ENCODE data around the gene MMEL1.

Gene MMEL1

DNA sequence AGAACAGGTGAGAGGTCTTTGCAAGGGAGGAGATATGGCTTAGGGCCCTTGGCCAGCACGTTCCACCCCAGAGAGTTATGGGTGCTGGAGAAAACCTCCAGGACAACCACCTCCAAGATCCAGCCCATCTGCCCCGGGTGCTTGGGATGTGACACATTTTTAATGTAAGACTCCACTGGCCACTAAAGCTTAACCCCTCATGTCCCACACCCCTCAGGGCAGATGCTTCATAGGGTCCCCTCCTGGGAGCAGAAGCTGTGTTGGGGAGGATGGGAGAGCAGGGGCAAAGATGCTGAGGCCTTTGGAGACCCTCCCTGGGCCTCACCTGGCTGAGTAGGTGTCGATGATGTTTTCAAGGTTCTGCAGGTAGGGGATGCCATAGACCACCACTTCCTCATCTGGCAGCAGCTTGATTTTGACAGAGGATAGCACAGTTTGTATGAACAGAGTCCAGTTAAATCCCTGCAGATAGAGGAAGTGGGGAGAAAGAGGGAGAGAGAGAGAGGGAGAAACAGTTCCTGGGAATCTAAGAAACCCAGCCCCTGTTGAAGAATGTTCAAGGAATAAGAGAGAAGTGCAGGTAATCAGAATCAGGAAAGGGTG lies 34.4 kb downstream of the MMEL1 start:
- no peak overlapping the region for H3K4me3 ChIP-seq (replicated peaks; ENCODE audit: insufficient read depth, low read length)
- H3K27me3 ChIP-seq (ENCODE audit: insufficient read depth, poor library complexity, severe bottlenecking) = no peaks in the 10 kb centered on the region
- no peak overlapping the region for H3K27ac ChIP-seq (replicated peaks)
- DNase-seq (ENCODE audit: low read depth in 1 of 2, low spot score in 1 of 2) = no peak
- TF ChIP-seq, protein P1, sequence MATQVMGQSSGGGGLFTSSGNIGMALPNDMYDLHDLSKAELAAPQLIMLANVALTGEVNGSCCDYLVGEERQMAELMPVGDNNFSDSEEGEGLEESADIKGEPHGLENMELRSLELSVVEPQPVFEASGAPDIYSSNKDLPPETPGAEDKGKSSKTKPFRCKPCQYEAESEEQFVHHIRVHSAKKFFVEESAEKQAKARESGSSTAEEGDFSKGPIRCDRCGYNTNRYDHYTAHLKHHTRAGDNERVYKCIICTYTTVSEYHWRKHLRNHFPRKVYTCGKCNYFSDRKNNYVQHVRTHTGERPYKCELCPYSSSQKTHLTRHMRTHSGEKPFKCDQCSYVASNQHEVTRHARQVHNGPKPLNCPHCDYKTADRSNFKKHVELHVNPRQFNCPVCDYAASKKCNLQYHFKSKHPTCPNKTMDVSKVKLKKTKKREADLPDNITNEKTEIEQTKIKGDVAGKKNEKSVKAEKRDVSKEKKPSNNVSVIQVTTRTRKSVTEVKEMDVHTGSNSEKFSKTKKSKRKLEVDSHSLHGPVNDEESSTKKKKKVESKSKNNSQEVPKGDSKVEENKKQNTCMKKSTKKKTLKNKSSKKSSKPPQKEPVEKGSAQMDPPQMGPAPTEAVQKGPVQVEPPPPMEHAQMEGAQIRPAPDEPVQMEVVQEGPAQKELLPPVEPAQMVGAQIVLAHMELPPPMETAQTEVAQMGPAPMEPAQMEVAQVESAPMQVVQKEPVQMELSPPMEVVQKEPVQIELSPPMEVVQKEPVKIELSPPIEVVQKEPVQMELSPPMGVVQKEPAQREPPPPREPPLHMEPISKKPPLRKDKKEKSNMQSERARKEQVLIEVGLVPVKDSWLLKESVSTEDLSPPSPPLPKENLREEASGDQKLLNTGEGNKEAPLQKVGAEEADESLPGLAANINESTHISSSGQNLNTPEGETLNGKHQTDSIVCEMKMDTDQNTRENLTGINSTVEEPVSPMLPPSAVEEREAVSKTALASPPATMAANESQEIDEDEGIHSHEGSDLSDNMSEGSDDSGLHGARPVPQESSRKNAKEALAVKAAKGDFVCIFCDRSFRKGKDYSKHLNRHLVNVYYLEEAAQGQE (IDR thresholded peaks at IDR 0.05; ENCODE audit: insufficient replicate concordance, low read depth) = no peak
- TF ChIP-seq POLR2AphosphoS5 (IDR thresholded peaks at IDR 0.05; ENCODE audit: low read depth) = no peak
- TF ChIP-seq, protein P2, sequence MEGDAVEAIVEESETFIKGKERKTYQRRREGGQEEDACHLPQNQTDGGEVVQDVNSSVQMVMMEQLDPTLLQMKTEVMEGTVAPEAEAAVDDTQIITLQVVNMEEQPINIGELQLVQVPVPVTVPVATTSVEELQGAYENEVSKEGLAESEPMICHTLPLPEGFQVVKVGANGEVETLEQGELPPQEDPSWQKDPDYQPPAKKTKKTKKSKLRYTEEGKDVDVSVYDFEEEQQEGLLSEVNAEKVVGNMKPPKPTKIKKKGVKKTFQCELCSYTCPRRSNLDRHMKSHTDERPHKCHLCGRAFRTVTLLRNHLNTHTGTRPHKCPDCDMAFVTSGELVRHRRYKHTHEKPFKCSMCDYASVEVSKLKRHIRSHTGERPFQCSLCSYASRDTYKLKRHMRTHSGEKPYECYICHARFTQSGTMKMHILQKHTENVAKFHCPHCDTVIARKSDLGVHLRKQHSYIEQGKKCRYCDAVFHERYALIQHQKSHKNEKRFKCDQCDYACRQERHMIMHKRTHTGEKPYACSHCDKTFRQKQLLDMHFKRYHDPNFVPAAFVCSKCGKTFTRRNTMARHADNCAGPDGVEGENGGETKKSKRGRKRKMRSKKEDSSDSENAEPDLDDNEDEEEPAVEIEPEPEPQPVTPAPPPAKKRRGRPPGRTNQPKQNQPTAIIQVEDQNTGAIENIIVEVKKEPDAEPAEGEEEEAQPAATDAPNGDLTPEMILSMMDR (IDR thresholded peaks at IDR 0.05; ENCODE audit: insufficient read depth, low read length) = no peak
- TF ChIP-seq GABPA (IDR thresholded peaks at IDR 0.05; ENCODE audit: low read depth) = no peak
- no peak for TF ChIP-seq SPI1 (IDR thresholded peaks at IDR 0.05; ENCODE audit: borderline replicate concordance, low read depth)

DNA sequence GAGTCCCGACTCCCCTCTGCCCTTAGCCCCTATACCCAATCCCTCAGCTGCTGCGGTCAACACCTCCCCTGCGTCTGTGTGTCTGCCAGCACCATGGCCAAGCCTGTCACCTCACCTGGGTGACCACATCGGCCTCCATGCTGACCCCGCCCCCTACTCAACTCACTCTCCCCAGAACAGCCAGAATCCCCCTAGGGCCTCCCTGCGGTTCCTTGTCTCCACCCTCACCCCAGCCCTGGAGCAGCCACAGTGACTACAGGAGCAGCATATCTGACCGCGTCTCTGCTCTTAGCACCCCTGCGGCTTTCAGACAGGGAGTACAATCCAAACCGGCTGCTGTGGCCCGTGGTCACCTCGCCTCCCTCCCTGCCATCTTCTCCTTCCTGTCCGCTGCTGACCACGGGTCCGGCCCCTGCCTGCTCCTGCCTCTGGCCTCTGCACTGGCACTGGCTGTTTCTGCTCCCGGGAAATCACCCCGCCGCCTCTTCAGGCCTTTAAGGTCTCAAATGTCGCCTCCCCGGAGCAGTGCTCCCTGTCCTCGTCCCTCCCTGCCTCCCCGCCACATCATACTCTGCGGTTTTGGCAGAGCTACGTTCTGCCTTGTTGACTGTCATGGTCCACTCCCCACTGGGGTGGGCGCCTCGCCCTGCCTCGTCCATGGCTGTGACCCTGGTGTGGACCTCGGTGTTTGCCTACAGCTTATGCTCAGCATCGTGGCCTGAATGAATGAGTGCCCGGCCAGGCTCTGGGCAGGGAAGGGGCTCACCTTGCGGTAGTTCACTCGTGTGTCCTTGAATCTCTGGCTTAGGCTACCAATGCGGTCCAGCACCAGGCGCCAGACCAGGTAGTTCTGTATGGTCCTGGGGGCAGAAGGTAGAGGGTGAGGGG lies 35.1 kb downstream of the MMEL1 start:
- TF ChIP-seq SPI1 (IDR thresholded peaks at IDR 0.05; ENCODE audit: borderline replicate concordance, low read depth) (no peak), GABPA (IDR thresholded peaks at IDR 0.05; ENCODE audit: low read depth) (no peak), POLR2AphosphoS5 (IDR thresholded peaks at IDR 0.05; ENCODE audit: low read depth) (no peak)
- TF ChIP-seq, protein P1 (IDR thresholded peaks at IDR 0.05; ENCODE audit: insufficient replicate concordance, low read depth) = no peak
- TF ChIP-seq, protein P2 (IDR thresholded peaks at IDR 0.05; ENCODE audit: insufficient read depth, low read length) = no peak

GRCh38 chr1:2596530-2597333 lies 36.1 kb downstream of the MMEL1 start:
- Histone ChIP-seq H3K4me3 (replicated peaks; ENCODE audit: insufficient read depth, low read length) (no peak overlapping the region), H3K27ac (replicated peaks) (no peak overlapping the region), H3K27me3 (ENCODE audit: insufficient read depth, poor library complexity, severe bottlenecking) (no peaks in the 10 kb centered on the region)
- no peak for DNase-seq (ENCODE audit: low read depth in 1 of 2, low spot score in 1 of 2)
- TF ChIP-seq SPI1 (IDR thresholded peaks at IDR 0.05; ENCODE audit: borderline replicate concordance, low read depth) (no peak), POLR2AphosphoS5 (IDR thresholded peaks at IDR 0.05; ENCODE audit: low read depth) (no peak), GABPA (IDR thresholded peaks at IDR 0.05; ENCODE audit: low read depth) (no peak)
- TF ChIP-seq, protein P1 (IDR thresholded peaks at IDR 0.05; ENCODE audit: insufficient replicate concordance, low read depth) = no peak
- TF ChIP-seq, protein P2 (IDR thresholded peaks at IDR 0.05; ENCODE audit: insufficient read depth, low read length) = no peak

More for the DNA sequence above, 35.1 kb downstream of the MMEL1 start:
- DNase-seq (ENCODE audit: low read depth in 1 of 2, low spot score in 1 of 2) = no peak
- Histone ChIP-seq H3K27me3 (ENCODE audit: insufficient read depth, poor library complexity, severe bottlenecking) (no peaks in the 10 kb centered on the region), H3K27ac (replicated peaks) (no peak overlapping the region), H3K4me3 (replicated peaks; ENCODE audit: insufficient read depth, low read length) (no peak overlapping the region)
